ENCODE data around the gene TMEM8B. TPM values are rescaled to one million over a fixed set of nuclear protein-coding genes. Genes with fewer than 3 reads are reported as not detected.

Gene TMEM8B
- total and polyA plus RNA-seq, 10 of the 15 experiments (the other 5 are each of a cell fraction or from before 2014, with no cell fraction given): 0.19 to 7.6 (median 2.5) TPM

DNA sequence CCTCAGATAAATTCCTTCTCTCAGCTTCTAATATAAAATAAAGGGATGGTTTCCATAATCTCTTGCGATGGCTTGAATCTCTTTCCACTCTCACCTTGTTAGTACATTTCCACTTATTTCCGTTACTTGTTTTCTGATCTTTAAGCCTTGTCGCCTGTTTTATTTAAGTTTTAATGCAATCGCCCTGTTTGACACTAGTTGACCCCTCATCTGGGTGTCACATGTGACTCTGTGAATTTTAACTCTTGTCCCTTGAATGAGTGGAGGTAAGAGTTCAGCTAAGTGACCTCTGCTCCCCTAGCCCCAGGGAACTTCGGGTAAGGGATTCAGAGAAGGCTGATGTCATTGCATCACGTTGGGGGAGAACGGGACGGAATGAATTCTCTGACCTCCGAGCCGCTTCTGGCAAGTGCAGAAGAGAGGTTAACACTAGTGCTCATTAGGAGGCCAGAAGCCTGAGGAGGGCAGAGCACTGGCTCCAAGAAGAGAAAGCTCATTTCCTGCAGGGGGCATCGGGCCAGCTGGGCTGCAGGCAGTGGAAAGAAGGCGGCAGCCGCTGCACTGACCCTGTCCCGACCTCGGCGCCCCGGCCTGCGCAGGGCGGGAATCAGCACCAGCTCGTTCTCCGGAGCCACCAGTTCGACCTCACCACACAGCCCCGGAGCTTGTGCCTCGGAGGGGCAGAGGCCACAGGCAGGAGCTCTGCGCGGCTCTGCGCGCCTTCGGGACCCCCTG is 14.8 kb upstream of the TMEM8B start (continued):
- TF ChIP-seq, protein P1, sequence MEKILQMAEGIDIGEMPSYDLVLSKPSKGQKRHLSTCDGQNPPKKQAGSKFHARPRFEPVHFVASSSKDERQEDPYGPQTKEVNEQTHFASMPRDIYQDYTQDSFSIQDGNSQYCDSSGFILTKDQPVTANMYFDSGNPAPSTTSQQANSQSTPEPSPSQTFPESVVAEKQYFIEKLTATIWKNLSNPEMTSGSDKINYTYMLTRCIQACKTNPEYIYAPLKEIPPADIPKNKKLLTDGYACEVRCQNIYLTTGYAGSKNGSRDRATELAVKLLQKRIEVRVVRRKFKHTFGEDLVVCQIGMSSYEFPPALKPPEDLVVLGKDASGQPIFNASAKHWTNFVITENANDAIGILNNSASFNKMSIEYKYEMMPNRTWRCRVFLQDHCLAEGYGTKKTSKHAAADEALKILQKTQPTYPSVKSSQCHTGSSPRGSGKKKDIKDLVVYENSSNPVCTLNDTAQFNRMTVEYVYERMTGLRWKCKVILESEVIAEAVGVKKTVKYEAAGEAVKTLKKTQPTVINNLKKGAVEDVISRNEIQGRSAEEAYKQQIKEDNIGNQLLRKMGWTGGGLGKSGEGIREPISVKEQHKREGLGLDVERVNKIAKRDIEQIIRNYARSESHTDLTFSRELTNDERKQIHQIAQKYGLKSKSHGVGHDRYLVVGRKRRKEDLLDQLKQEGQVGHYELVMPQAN (conservative IDR thresholded peaks at IDR 0.05): peak; percentile 84
- TF ChIP-seq ATF7 (IDR thresholded peaks at IDR 0.05; ENCODE audit: low read depth): peak; percentile 54
- TF ChIP-seq SMC3 (IDR thresholded peaks at IDR 0.05; ENCODE audit: borderline replicate concordance, low read length): 0 out of 2 replicates have a peak, but pooled peaks have one; percentile 11
- TF ChIP-seq, protein P2, sequence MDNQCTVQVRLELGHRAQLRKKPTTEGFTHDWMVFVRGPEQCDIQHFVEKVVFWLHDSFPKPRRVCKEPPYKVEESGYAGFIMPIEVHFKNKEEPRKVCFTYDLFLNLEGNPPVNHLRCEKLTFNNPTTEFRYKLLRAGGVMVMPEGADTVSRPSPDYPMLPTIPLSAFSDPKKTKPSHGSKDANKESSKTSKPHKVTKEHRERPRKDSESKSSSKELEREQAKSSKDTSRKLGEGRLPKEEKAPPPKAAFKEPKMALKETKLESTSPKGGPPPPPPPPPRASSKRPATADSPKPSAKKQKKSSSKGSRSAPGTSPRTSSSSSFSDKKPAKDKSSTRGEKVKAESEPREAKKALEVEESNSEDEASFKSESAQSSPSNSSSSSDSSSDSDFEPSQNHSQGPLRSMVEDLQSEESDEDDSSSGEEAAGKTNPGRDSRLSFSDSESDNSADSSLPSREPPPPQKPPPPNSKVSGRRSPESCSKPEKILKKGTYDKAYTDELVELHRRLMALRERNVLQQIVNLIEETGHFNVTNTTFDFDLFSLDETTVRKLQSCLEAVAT (IDR thresholded peaks at IDR 0.05): 0 out of 2 replicates have a peak, but pooled peaks have one; percentile 19

DNA sequence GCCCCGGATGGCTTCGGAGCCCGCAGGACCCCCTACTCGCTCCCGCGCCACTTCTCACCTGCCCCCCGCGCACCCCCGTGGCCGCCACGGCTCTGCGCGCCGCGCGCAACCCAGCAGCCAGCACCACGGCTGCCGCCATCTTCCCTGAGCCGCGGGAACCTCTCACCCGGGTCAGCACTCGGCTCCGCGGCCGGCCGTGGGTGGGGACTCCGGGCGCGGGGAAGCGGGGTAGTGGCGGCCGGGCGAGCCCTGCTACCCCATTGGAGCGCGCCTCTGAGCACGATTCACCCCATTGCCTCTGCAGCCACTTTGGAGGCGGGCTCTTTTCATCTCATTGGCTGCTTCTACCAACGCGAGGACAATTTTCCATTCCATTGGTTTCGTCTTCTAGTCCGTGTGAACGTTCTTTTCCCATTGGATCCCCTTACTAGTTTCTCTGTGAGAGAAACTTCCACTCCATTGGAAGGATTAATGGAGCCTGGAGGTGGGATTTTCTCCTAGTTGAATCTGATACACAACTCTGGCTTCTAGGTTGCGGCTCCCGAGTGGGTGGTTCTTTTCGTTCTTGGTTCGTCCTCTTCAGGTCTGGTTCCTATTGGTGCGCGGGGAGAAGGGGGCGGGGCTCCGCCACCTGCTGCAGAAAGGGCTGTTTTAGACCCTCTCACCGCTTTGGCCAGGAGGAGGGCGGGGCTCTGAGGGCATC is 14.0 kb upstream of the TMEM8B start, which contains the start of gene HINT2:
Gene HINT2 (minus strand): TSS at position 202 of the 703 bp plus-strand sequence. CDS start 63 bp downstream, at position 139.
- RAD21 ChIA-PET (ENCODE audit: unreplicated experiment): interaction anchor here (0.7 to 1.9 kb wide), 11 partner anchors 11 to 168 kb away, joined by 3 to 9 read pairs (median 4); no protein-coding TSS in a partner anchor
- WGBS (ENCODE audit: insufficient coverage, insufficient replicate concordance, low lambda C conversion rate, missing lambda C conversion rate): 2% methylated on average over 48 of the region's 52 CpGs
- in situ Hi-C loops (cut with MboI): loop anchor here (10.0 kb wide), 1 partner anchor 710 kb away; the partner anchor contains the start of gene STOML2
- TF ChIP-seq POLR2A (IDR thresholded peaks at IDR 0.05; ENCODE audit: low read depth, low read length) (peak; percentile 95), NR2C2 (IDR thresholded peaks at IDR 0.05; ENCODE audit: borderline replicate concordance, control insufficient read depth, insufficient read length, low read depth) (no peak), SREBF2 (IDR thresholded peaks at IDR 0.05; ENCODE audit: low read length) (0 out of 2 replicates have a peak, but pooled peaks have one; percentile 42), MEF2B (IDR thresholded peaks at IDR 0.05; ENCODE audit: partially characterized antibody, poor library complexity, severe bottlenecking) (peak; percentile 22), ASH2L (IDR thresholded peaks at IDR 0.05; ENCODE audit: borderline replicate concordance, low read depth) (0 out of 2 replicates have a peak, but pooled peaks have one; percentile 73), RBBP5 (conservative IDR thresholded peaks at IDR 0.05) (no peak)
- TF ChIP-seq, protein P3, sequence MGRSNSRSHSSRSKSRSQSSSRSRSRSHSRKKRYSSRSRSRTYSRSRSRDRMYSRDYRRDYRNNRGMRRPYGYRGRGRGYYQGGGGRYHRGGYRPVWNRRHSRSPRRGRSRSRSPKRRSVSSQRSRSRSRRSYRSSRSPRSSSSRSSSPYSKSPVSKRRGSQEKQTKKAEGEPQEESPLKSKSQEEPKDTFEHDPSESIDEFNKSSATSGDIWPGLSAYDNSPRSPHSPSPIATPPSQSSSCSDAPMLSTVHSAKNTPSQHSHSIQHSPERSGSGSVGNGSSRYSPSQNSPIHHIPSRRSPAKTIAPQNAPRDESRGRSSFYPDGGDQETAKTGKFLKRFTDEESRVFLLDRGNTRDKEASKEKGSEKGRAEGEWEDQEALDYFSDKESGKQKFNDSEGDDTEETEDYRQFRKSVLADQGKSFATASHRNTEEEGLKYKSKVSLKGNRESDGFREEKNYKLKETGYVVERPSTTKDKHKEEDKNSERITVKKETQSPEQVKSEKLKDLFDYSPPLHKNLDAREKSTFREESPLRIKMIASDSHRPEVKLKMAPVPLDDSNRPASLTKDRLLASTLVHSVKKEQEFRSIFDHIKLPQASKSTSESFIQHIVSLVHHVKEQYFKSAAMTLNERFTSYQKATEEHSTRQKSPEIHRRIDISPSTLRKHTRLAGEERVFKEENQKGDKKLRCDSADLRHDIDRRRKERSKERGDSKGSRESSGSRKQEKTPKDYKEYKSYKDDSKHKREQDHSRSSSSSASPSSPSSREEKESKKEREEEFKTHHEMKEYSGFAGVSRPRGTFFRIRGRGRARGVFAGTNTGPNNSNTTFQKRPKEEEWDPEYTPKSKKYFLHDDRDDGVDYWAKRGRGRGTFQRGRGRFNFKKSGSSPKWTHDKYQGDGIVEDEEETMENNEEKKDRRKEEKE (IDR thresholded peaks at IDR 0.05): no peak
- TF ChIP-seq, protein P4, sequence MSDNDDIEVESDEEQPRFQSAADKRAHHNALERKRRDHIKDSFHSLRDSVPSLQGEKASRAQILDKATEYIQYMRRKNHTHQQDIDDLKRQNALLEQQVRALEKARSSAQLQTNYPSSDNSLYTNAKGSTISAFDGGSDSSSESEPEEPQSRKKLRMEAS (IDR thresholded peaks at IDR 0.05; ENCODE audit: low read depth, low read length): no peak

More for the DNA sequence above, 14.0 kb upstream of the TMEM8B start, which contains the start of gene HINT2:
- POLR2A ChIA-PET: interaction anchor here (0.6 to 2.4 kb wide), 20 partner anchors 11 to 198 kb away, joined by 3 to 10 read pairs (median 5); partner anchors contain the start of genes ARHGEF39, CCDC107, CREB3 and FAM221B
- peak; percentile 83 for FAIRE-seq
- Histone ChIP-seq H3K36me3 (ENCODE audit: control insufficient read depth in 2 of 2, insufficient read depth in 2 of 2, low read length in 1 of 2) (peaks cover 0 to 1% of the 10 kb centered on the region in 2 experiments; a peak in 1 of 4 replicates), H3K4me1 (ENCODE audit: control insufficient read depth, insufficient read depth, low read length) (peaks cover 33% of the 10 kb centered on the region), H3K79me2 (ENCODE audit: control insufficient read depth, insufficient read depth, low read length) (peaks cover 3% of the 10 kb centered on the region), H3K4me3 (peak within 1 kb of the TSS; percentile 79), H4K20me1 (ENCODE audit: control insufficient read depth, insufficient read depth) (no peaks in the 10 kb centered on the region), H3K4me2 (ENCODE audit: control insufficient read depth, insufficient read depth) (peak within 1 kb of the TSS; percentile 88), H2AFZ (ENCODE audit: control insufficient read depth, low read depth, low read length) (peak within 1 kb of the TSS; percentile 87), H3K9ac (ENCODE audit: control insufficient read depth, insufficient read depth, low read length) (peak within 1 kb of the TSS; percentile 82), H3K27me3 (replicated peaks in 1 of 2; ENCODE audit: control insufficient read depth in 2 of 2, insufficient read depth in 2 of 2, low read length in 1 of 2) (no peaks in the 10 kb centered on the region; a peak in 1 of 4 replicates), H3K27ac (ENCODE audit: control insufficient read depth, insufficient read depth) (peak within 1 kb of the TSS; percentile 75), H3K9me3 (replicated peaks; ENCODE audit: control insufficient read depth, insufficient read depth, low read length) (no peaks in the 10 kb centered on the region)
- no TSS peak for BruUV-seq (replicated peaks)
- intact Hi-C loops (cut with micrococcal nuclease; ENCODE audit: unreplicated experiment): loop anchor here (1.0 to 10.0 kb wide), 5 partner anchors 24 to 700 kb away; partner anchors contain the start of genes ATOSB, CREB3, NPR2 and TESK1
- DNase-seq (ENCODE audit: low read depth, low spot score): peak; percentile 95
- CTCF ChIA-PET: interaction anchor here (0.8 to 4.8 kb wide), 22 partner anchors 10 to 375 kb away, joined by 3 to 51 read pairs (median 6); partner anchors contain the start of genes CLTA, CREB3, FAM221B and GBA2
- SMC1A ChIA-PET (ENCODE audit: uncharacterized antibody, unreplicated experiment): interaction anchor here (0.8 to 3.9 kb wide), 8 partner anchors 12 to 169 kb away, joined by 3 to 26 read pairs (median 4); partner anchors contain the start of genes ARHGEF39, CCDC107, FAM221B and RMRP
- ATAC-seq: peak; percentile 92

Data from GM12878 (cell line).